ENCODE data around the gene FBLL1. TPM values are rescaled to one million over a fixed set of nuclear protein-coding genes. Genes with fewer than 3 reads are reported as not detected.
"Not testable (repeated sequence)": the region's sequence is repeated elsewhere in the genome, so short reads cannot be mapped to it uniquely, and the experiment has no call there.

FBLL1 gene
- total and polyA plus RNA-seq, 2 experiments from 2014 or later = 0.16 to 1.3 TPM

DNA sequence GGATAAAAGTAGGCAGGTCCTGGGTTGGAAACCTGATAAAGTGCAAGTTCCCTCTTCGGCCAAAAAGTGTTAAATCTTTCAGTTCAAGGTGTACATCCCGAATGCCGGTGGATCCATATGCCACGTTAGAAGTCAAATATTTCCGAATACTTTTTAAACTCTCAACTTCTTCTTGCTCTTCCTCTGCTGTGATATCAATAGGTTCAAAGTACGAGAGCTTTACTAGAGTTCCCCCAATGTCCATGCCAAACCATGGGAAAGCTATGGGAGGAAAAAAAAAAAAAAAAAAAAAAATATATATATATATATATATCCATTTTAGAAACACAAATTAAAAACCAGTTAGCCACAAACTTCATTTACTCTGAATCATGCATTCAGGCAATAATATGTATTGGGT is 39.6 kb downstream of the FBLL1 start:
- no peak overlapping the region for H2AFZ ChIP-seq
- no peaks in the 10 kb centered on the region for H3K4me1 ChIP-seq (ENCODE audit: insufficient read depth)
- no peak overlapping the region for H3K9ac ChIP-seq
- no peak overlapping the region for H3K4me3 ChIP-seq
- H3K9me3 ChIP-seq (ENCODE audit: low read depth) = no peaks in the 10 kb centered on the region
- peaks cover 96% of the 10 kb centered on the region for H3K79me2 ChIP-seq (ENCODE audit: insufficient read depth)
- DNase-seq = no peak
- 96 to 97% methylated on average over 6 of the region's 6 CpGs for WGBS, 2 experiments (ENCODE audit: low coverage in 1 of 2, low lambda C conversion rate in 2 of 2, missing lambda C conversion rate in 2 of 2)
- H3K9me2 ChIP-seq (ENCODE audit: insufficient read depth) = no peaks in the 10 kb centered on the region
- peaks cover 15% of the 10 kb centered on the region for H3K36me3 ChIP-seq (ENCODE audit: low read depth)
- no peak overlapping the region for H3K27ac ChIP-seq
- H4K20me1 ChIP-seq (ENCODE audit: insufficient read depth) = no peaks in the 10 kb centered on the region
- in situ Hi-C loops (cut with MboI) = no loop called here
- no peaks in the 10 kb centered on the region for H3F3A ChIP-seq (ENCODE audit: insufficient read depth)
- H3K27me3 ChIP-seq (replicated peaks; ENCODE audit: insufficient read depth) = no peaks in the 10 kb centered on the region
- no peak for TF ChIP-seq EZH2 (IDR thresholded peaks at IDR 0.05; ENCODE audit: insufficient read depth, poor library complexity, severe bottlenecking)
- H3K4me2 ChIP-seq (ENCODE audit: unreplicated experiment) = no peak overlapping the region

DNA sequence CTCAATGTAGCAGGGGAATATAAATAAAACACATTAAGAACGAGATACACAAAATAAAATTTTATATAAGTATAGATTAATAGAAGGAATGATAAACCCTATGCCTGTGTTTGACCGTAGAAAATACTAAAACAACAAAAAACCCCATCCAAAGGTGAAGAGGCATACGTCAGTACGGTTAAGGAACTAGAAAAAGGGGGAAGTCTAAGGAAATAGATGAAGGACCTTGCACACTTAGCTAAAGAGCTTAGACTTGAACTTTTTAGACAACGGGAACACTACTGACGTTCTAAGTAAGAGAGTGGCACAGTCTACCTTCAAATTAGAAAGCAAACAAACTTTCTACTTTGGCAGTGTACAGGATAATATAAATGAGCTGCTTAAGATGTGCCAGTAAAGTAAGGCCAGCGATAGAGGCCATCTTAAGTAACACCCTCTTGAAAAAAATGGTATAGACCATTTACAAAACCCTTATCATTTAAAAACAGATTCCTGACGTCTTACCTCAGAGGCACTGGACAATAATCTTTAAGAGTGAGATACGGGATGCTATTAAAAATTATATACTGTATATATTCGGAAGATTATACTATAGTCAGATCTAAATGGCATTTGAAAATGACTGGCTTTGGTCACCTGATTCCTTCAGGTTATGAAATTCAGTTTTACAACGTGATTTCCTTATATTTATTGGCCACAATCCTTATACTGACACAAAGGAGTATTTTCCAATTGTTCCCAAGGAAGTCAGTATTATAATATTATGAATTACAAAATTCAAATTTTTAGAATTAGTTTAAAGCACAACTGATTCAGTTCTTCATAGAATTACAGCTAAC is 41.6 kb downstream of the FBLL1 start:
- no peaks in the 10 kb centered on the region for H3K4me1 ChIP-seq (ENCODE audit: insufficient read depth)
- no peaks in the 10 kb centered on the region for H3K27me3 ChIP-seq (replicated peaks; ENCODE audit: insufficient read depth)
- no peaks in the 10 kb centered on the region for H3F3A ChIP-seq (ENCODE audit: insufficient read depth)
- H2AFZ ChIP-seq = no peak overlapping the region
- no peak overlapping the region for H3K4me3 ChIP-seq
- no peaks in the 10 kb centered on the region for H3K9me2 ChIP-seq (ENCODE audit: insufficient read depth)
- no peak for DNase-seq
- peaks cover 98% of the 10 kb centered on the region for H3K79me2 ChIP-seq (ENCODE audit: insufficient read depth)
- H3K9me3 ChIP-seq (ENCODE audit: low read depth) = no peaks in the 10 kb centered on the region
- 87 to 88% methylated on average over 11 of the region's 11 CpGs for WGBS, 2 experiments (ENCODE audit: low coverage in 1 of 2, low lambda C conversion rate in 2 of 2, missing lambda C conversion rate in 2 of 2)
- in situ Hi-C loops (cut with MboI) = no loop called here
- no peak overlapping the region for H3K27ac ChIP-seq
- TF ChIP-seq EZH2phosphoT487 (IDR thresholded peaks at IDR 0.05; ENCODE audit: insufficient read depth, low read depth) (no peak), EZH2 (IDR thresholded peaks at IDR 0.05; ENCODE audit: insufficient read depth, poor library complexity, severe bottlenecking) (no peak)
- no peak overlapping the region for H3K9ac ChIP-seq
- H4K20me1 ChIP-seq (ENCODE audit: insufficient read depth) = no peaks in the 10 kb centered on the region; the same call in 1 of the 2 replicates
- H3K36me3 ChIP-seq (ENCODE audit: low read depth) = peaks cover 6% of the 10 kb centered on the region; the same call in 1 of the 2 replicates
- no peak overlapping the region for H3K4me2 ChIP-seq (ENCODE audit: unreplicated experiment)

DNA sequence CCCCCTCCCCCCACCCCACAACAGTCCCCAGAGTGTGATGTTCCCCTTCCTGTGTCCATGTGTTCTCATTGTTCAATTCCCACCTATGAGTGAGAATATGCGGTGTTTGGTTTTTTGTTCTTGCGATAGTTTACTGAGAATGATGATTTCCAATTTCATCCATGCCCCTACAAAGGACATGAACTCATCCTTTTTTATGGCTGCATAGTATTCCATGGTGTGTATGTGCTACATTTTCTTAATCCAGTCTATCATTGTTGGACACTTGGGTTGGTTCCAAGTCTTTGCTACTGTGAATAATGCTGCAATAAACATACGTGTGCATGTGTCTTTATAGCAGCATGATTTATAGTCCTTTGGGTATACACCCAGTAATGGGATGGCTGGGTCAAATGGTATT is 44.6 kb downstream of the FBLL1 start:
- peaks cover 99% of the 10 kb centered on the region for H3K79me2 ChIP-seq (ENCODE audit: insufficient read depth)
- H4K20me1 ChIP-seq (ENCODE audit: insufficient read depth); H3K9me2 ChIP-seq (ENCODE audit: insufficient read depth); H3K4me2 ChIP-seq (ENCODE audit: unreplicated experiment); H3K36me3 ChIP-seq (ENCODE audit: low read depth); DNase-seq; H3K4me1 ChIP-seq (ENCODE audit: insufficient read depth); H3K27ac ChIP-seq; H3F3A ChIP-seq (ENCODE audit: insufficient read depth); H3K4me3 ChIP-seq; H3K27me3 ChIP-seq (replicated peaks; ENCODE audit: insufficient read depth); H2AFZ ChIP-seq; in situ Hi-C loops (cut with MboI); H3K9ac ChIP-seq; H3K9me3 ChIP-seq (ENCODE audit: low read depth): not testable (repeated sequence)
- 90 to 94% methylated on average over 2 to 3 of the region's 3 CpGs for WGBS, 2 experiments (ENCODE audit: low coverage in 1 of 2, low lambda C conversion rate in 2 of 2, missing lambda C conversion rate in 2 of 2)

DNA sequence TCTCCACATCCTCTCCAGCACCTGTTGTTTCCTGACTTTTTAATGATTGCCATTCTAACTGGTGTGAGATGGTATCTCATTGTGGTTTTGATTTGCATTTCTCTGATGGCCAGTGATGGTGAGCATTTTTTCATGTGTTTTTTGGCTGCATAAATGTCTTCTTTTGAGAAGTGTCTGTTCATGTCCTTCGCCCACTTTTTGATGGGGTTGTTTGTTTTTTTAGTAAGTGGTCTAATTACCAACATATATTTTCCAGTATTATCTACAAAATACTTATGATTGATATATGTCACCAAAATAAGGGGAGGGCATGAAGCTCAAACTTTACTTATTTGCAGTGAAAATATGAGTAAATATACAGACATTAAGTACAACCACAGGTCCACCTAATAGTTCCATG is 45.1 kb downstream of the FBLL1 start:
- H3K27ac ChIP-seq; H3K27me3 ChIP-seq (replicated peaks; ENCODE audit: insufficient read depth); H3K9me2 ChIP-seq (ENCODE audit: insufficient read depth); DNase-seq; H3K9ac ChIP-seq; H3K4me2 ChIP-seq (ENCODE audit: unreplicated experiment); H3K36me3 ChIP-seq (ENCODE audit: low read depth); H3K4me1 ChIP-seq (ENCODE audit: insufficient read depth); H3F3A ChIP-seq (ENCODE audit: insufficient read depth); H3K4me3 ChIP-seq; H4K20me1 ChIP-seq (ENCODE audit: insufficient read depth); H3K9me3 ChIP-seq (ENCODE audit: low read depth); in situ Hi-C loops (cut with MboI); H2AFZ ChIP-seq: not testable (repeated sequence)
- 90 to 100% methylated on average over 1 of the region's 1 CpG for WGBS, 2 experiments (ENCODE audit: low coverage in 1 of 2, low lambda C conversion rate in 2 of 2, missing lambda C conversion rate in 2 of 2)
- peaks cover 97% of the 10 kb centered on the region for H3K79me2 ChIP-seq (ENCODE audit: insufficient read depth)
